ENCODE results near the gene GAK. TPM values are rescaled to one million over a fixed set of nuclear protein-coding genes. Genes with fewer than 3 reads are reported as not detected.

Gene GAK
- total and polyA plus RNA-seq, 2 of the 13 experiments (the other 11 are each of a cell fraction or from before 2014, with no cell fraction given) = 17.5 to 44.3 TPM

DNA sequence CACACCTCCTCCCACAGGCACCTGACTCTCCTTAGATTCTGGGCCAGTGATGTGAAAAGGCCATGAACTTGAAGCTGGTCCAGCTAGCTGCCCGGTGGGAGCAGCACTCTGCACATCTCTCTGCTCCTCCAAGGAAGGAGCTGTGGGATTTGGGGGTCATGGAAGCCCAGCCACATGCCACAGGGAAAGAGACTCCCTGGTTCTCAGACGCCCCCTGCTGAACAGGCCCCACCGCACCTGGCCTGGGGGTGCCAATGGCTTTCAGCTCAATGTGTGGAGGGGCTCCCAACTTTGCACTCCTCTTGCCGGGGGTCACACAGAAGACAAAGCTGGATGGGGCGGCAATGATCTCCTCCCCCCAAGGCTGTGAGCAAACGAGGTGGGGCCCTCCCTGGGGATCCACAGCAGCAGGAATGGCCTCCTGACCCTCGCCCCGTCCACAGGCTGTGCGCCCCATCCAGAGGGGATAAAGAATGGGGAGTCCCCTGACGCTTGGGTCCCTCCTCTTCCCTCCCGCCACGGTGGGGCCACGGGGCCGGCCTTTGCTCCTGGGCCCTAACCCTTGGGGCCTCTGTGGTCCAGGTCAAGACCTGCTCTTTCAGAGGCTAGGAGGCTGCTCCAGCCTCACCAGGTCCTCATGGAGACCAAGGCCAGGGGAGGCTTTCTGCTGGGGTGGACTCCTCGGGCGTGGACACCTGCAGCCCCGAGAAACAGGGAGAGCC lies 51.3 kb downstream of the GAK start:
- Histone ChIP-seq H3K27ac (ENCODE audit: extremely low read length, insufficient read depth, low read length) (no peak overlapping the region), H3K4me1 (ENCODE audit: insufficient read depth, low read length) (peaks cover 8% of the 10 kb centered on the region), H3K4me2 (ENCODE audit: low read depth, low read length) (no peak overlapping the region), H3K9ac (ENCODE audit: insufficient read depth, low read depth, low read length) (no peak overlapping the region), H3K36me3 (replicated peaks in 1 of 2; ENCODE audit: control insufficient read depth in 1 of 2, insufficient read depth in 2 of 2, low read length in 2 of 2) (peaks cover 13 to 34% of the 10 kb centered on the region in 2 experiments; a peak in 4 of 5 replicates), H4K20me1 (ENCODE audit: insufficient read depth, low read length) (no peaks in the 10 kb centered on the region), H2AFZ (ENCODE audit: low read length) (no peak overlapping the region), H3K79me2 (ENCODE audit: insufficient read depth, low read length) (no peaks in the 10 kb centered on the region), H3K9me3 (ENCODE audit: low read length) (no peaks in the 10 kb centered on the region), H3K27me3 (ENCODE audit: control insufficient read depth in 1 of 2, insufficient read depth in 2 of 2, low read length in 2 of 2) (no peaks in the 10 kb centered on the region), H3K4me3 (replicated peaks in 1 of 3; ENCODE audit: insufficient read depth in 1 of 3, low read depth in 2 of 3, low read length in 3 of 3) (no peak overlapping the region)
- in situ Hi-C loops (cut with HindIII; ENCODE audit: extremely low pct_ligation_motif_present, low pct_unique_long_range_greater_than_20kb) = no loop called here
- POLR2A ChIA-PET = no interaction called here
- no peak for TF ChIP-seq RFX1 (IDR thresholded peaks at IDR 0.05)
- peak; percentile 52 for TF ChIP-seq STAG1 (CRISPR knock-in tag; IDR thresholded peaks at IDR 0.05)
- TF ChIP-seq DMAP1 (CRISPR knock-in tag; IDR thresholded peaks at IDR 0.05) = no peak
- TF ChIP-seq, protein P1, sequence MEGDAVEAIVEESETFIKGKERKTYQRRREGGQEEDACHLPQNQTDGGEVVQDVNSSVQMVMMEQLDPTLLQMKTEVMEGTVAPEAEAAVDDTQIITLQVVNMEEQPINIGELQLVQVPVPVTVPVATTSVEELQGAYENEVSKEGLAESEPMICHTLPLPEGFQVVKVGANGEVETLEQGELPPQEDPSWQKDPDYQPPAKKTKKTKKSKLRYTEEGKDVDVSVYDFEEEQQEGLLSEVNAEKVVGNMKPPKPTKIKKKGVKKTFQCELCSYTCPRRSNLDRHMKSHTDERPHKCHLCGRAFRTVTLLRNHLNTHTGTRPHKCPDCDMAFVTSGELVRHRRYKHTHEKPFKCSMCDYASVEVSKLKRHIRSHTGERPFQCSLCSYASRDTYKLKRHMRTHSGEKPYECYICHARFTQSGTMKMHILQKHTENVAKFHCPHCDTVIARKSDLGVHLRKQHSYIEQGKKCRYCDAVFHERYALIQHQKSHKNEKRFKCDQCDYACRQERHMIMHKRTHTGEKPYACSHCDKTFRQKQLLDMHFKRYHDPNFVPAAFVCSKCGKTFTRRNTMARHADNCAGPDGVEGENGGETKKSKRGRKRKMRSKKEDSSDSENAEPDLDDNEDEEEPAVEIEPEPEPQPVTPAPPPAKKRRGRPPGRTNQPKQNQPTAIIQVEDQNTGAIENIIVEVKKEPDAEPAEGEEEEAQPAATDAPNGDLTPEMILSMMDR (CRISPR knock-in tag; IDR thresholded peaks at IDR 0.05) = peak; percentile 43
- intact Hi-C loops (cut with micrococcal nuclease; ENCODE audit: unreplicated experiment) = no loop called here
- WGBS (ENCODE audit: low lambda C conversion rate) = 60% methylated on average over 1 of the region's 17 CpGs
- DNase-seq (ENCODE audit: low spot score) (no peak), FAIRE-seq (no peak), ATAC-seq (no peak)
- CTCF ChIA-PET (ENCODE audit: low intra/inter-chr PET ratio, low total read pairs) = interaction anchor here (0.6 kb wide), 1 partner anchor 14 kb away, joined by 3 read pairs; no protein-coding TSS in a partner anchor
- no TSS peak for BruUV-seq (replicated peaks)

DNA sequence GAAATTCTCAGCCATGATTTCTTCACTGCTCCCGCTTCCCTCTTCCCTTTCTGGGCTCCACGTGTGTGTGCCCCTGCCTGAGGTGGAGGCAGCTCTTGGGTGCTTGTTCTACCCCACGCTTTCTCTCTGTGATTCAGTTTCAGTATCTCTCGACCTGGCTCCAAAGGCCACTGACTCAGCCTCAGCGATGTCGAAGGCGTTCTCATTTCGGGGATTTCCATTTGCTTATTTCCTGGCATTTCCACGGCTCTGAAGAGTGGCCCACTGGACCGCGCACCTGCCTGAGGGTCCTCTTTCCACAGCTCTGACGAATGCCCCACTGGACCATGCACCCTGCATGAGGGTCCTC lies 52.4 kb downstream of the GAK start:
- Histone ChIP-seq H3K27me3 (ENCODE audit: control insufficient read depth in 1 of 2, insufficient read depth in 2 of 2, low read length in 2 of 2) (no peaks in the 10 kb centered on the region), H3K27ac (ENCODE audit: extremely low read length, insufficient read depth, low read length) (no peak overlapping the region), H3K79me2 (ENCODE audit: insufficient read depth, low read length) (no peaks in the 10 kb centered on the region), H3K9ac (ENCODE audit: insufficient read depth, low read depth, low read length) (no peak overlapping the region), H3K9me3 (ENCODE audit: low read length) (no peaks in the 10 kb centered on the region), H4K20me1 (ENCODE audit: insufficient read depth, low read length) (no peaks in the 10 kb centered on the region), H3K4me1 (ENCODE audit: insufficient read depth, low read length) (peaks cover 20% of the 10 kb centered on the region), H3K36me3 (replicated peaks in 1 of 2; ENCODE audit: control insufficient read depth in 1 of 2, insufficient read depth in 2 of 2, low read length in 2 of 2) (peaks cover 13 to 34% of the 10 kb centered on the region in 2 experiments; a peak in 4 of 5 replicates), H3K4me2 (ENCODE audit: low read depth, low read length) (no peak overlapping the region), H3K4me3 (replicated peaks in 1 of 3; ENCODE audit: insufficient read depth in 1 of 3, low read depth in 2 of 3, low read length in 3 of 3) (no peak overlapping the region), H2AFZ (ENCODE audit: low read length) (no peak overlapping the region)
- FAIRE-seq (no peak), ATAC-seq (no peak), DNase-seq (ENCODE audit: low spot score) (no peak)
- WGBS (ENCODE audit: low lambda C conversion rate) = 93% methylated on average over 12 of the region's 12 CpGs
- CTCF ChIA-PET (ENCODE audit: low intra/inter-chr PET ratio, low total read pairs) = no interaction called here
- in situ Hi-C loops (cut with HindIII; ENCODE audit: extremely low pct_ligation_motif_present, low pct_unique_long_range_greater_than_20kb) (no loop called here), intact Hi-C loops (cut with micrococcal nuclease; ENCODE audit: unreplicated experiment) (no loop called here)
- POLR2A ChIA-PET = no interaction called here
- no TSS peak for BruUV-seq (replicated peaks)
- TF ChIP-seq NFE2L2 (IDR thresholded peaks at IDR 0.05; ENCODE audit: low read length) (no peak), ZNF547 (CRISPR knock-in tag; IDR thresholded peaks at IDR 0.05) (no peak), ZNF335 (CRISPR knock-in tag; IDR thresholded peaks at IDR 0.05) (no peak), NFKB2 (CRISPR knock-in tag; IDR thresholded peaks at IDR 0.05; ENCODE audit: borderline replicate concordance) (no peak)
- TF ChIP-seq, protein P2, sequence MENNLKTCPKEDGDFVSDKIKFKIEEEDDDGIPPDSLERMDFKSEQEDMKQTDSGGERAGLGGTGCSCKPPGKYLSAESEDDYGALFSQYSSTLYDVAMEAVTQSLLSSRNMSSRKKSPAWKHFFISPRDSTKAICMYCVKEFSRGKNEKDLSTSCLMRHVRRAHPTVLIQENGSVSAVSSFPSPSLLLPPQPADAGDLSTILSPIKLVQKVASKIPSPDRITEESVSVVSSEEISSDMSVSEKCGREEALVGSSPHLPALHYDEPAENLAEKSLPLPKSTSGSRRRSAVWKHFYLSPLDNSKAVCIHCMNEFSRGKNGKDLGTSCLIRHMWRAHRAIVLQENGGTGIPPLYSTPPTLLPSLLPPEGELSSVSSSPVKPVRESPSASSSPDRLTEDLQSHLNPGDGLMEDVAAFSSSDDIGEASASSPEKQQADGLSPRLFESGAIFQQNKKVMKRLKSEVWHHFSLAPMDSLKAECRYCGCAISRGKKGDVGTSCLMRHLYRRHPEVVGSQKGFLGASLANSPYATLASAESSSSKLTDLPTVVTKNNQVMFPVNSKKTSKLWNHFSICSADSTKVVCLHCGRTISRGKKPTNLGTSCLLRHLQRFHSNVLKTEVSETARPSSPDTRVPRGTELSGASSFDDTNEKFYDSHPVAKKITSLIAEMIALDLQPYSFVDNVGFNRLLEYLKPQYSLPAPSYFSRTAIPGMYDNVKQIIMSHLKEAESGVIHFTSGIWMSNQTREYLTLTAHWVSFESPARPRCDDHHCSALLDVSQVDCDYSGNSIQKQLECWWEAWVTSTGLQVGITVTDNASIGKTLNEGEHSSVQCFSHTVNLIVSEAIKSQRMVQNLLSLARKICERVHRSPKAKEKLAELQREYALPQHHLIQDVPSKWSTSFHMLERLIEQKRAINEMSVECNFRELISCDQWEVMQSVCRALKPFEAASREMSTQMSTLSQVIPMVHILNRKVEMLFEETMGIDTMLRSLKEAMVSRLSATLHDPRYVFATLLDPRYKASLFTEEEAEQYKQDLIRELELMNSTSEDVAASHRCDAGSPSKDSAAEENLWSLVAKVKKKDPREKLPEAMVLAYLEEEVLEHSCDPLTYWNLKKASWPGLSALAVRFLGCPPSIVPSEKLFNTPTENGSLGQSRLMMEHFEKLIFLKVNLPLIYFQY (CRISPR knock-in tag; IDR thresholded peaks at IDR 0.05; ENCODE audit: borderline replicate concordance) = no peak
- TF ChIP-seq, protein P3, sequence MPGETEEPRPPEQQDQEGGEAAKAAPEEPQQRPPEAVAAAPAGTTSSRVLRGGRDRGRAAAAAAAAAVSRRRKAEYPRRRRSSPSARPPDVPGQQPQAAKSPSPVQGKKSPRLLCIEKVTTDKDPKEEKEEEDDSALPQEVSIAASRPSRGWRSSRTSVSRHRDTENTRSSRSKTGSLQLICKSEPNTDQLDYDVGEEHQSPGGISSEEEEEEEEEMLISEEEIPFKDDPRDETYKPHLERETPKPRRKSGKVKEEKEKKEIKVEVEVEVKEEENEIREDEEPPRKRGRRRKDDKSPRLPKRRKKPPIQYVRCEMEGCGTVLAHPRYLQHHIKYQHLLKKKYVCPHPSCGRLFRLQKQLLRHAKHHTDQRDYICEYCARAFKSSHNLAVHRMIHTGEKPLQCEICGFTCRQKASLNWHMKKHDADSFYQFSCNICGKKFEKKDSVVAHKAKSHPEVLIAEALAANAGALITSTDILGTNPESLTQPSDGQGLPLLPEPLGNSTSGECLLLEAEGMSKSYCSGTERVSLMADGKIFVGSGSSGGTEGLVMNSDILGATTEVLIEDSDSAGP (CRISPR knock-in tag; IDR thresholded peaks at IDR 0.05; ENCODE audit: borderline replicate concordance) = no peak
